ENCODE measurements around the gene ZFPM1. TPM values are rescaled to one million over a fixed set of nuclear protein-coding genes. Genes with fewer than 3 reads are reported as not detected.

The ZFPM1 gene
- total RNA-seq, 1 donor from 2014 or later = 0.52 TPM

DNA sequence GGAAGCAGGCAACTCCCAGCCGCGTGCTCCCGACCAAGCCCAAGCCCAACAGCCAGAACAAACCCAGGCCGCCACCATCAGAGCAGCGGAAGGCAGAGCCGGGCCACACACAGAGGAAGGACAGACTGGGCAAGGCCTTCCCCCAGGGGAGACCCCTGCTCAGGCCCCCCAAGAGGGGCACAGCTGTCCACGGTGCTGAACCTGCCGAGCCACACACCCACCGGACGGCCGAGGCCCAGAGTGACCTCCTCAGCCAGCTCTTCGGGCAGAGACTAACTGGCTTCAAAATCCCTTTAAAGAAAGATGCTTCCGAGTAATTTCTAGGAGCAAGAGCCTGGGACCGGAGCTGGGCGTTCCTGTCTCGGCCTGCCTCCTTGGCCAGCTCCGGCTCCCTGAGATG is 14.1 kb upstream of the ZFPM1 start:
- Histone ChIP-seq H3K27ac (ENCODE audit: low read depth, low read length) (no peak overlapping the region), H3K4me3 (ENCODE audit: low read length in 3 of 3) (no peak overlapping the region), H3K27me3 (ENCODE audit: control insufficient read depth in 3 of 3, insufficient read depth in 3 of 3, low read length in 3 of 3) (peaks cover 0 to 29% (median 19%) of the 10 kb centered on the region in 3 donors), H3K9me3 (ENCODE audit: control insufficient read depth in 3 of 3, low read length in 3 of 3) (no peaks in the 10 kb centered on the region), H3K4me1 (ENCODE audit: control insufficient read depth in 3 of 3, insufficient read depth in 3 of 3, low read length in 3 of 3) (peaks cover 2 to 8% (median 7%) of the 10 kb centered on the region in 3 donors), H3K36me3 (ENCODE audit: control insufficient read depth in 3 of 3, insufficient read depth in 3 of 3, low read length in 3 of 3) (no peaks in the 10 kb centered on the region), H3K9ac (ENCODE audit: low read depth in 1 of 3, low read length in 3 of 3) (no peak overlapping the region)

DNA sequence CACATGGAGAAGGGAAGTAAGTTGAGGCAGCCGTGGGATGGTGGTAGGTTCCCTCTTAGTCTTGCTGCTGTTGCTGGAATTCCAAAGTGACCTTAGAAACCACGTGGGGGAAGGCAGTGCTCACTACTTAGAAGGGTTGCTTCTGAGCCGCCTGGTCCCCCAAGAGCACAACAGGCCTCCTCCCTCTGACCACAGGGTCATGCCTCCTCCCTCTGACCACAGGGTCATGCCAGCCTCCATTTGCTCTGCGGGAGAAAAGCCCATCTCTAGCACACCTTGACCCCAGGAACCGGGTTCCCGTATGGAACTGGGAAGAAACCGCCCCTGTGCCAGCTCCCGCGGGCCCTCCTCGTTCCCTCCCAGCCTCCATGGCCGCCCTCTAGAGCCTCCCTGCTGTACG is 13.4 kb upstream of the ZFPM1 start:
- H3K27ac ChIP-seq (ENCODE audit: low read depth, low read length) = no peak overlapping the region
- H3K9ac ChIP-seq (ENCODE audit: low read depth in 1 of 3, low read length in 3 of 3) = no peak overlapping the region
- peaks cover 2 to 8% (median 7%) of the 10 kb centered on the region in 3 donors for H3K4me1 ChIP-seq (ENCODE audit: control insufficient read depth in 3 of 3, insufficient read depth in 3 of 3, low read length in 3 of 3)
- no peaks in the 10 kb centered on the region for H3K9me3 ChIP-seq (ENCODE audit: control insufficient read depth in 3 of 3, low read length in 3 of 3)
- peaks cover 2 to 32% (median 22%) of the 10 kb centered on the region in 3 donors for H3K27me3 ChIP-seq (ENCODE audit: control insufficient read depth in 3 of 3, insufficient read depth in 3 of 3, low read length in 3 of 3)
- H3K4me3 ChIP-seq (ENCODE audit: low read length in 3 of 3) = no peak overlapping the region
- H3K36me3 ChIP-seq (ENCODE audit: control insufficient read depth in 3 of 3, insufficient read depth in 3 of 3, low read length in 3 of 3) = no peaks in the 10 kb centered on the region

DNA sequence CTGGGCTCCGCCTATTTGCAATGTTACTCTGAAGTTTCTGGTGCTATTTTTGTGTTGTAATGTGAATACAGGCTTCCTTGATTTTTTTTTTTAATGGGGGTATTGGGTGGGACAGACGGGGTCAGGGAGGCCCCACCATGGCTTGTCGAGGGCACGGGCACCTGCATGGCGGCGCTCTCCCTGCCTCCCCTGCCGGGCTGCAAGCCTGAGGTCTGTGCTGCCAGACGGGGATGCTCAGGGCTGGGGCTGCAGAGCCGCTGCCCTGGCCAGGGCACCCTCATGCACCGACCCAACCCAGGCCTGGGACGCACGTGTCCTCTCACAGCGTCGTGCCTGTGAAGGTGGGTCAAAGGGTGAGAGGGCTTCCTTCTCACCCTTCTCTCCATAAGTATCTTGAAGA is 13.0 kb upstream of the ZFPM1 start:
- peaks cover 2 to 8% (median 7%) of the 10 kb centered on the region in 3 donors for H3K4me1 ChIP-seq (ENCODE audit: control insufficient read depth in 3 of 3, insufficient read depth in 3 of 3, low read length in 3 of 3)
- H3K9ac ChIP-seq (ENCODE audit: low read depth in 1 of 3, low read length in 3 of 3) = no peak overlapping the region
- H3K27me3 ChIP-seq (ENCODE audit: control insufficient read depth in 3 of 3, insufficient read depth in 3 of 3, low read length in 3 of 3) = peaks cover 2 to 34% (median 22%) of the 10 kb centered on the region in 3 donors
- no peak overlapping the region for H3K27ac ChIP-seq (ENCODE audit: low read depth, low read length)
- no peak overlapping the region for H3K4me3 ChIP-seq (ENCODE audit: low read length in 3 of 3)
- H3K36me3 ChIP-seq (ENCODE audit: control insufficient read depth in 3 of 3, insufficient read depth in 3 of 3, low read length in 3 of 3) = no peaks in the 10 kb centered on the region
- no peaks in the 10 kb centered on the region for H3K9me3 ChIP-seq (ENCODE audit: control insufficient read depth in 3 of 3, low read length in 3 of 3)

DNA sequence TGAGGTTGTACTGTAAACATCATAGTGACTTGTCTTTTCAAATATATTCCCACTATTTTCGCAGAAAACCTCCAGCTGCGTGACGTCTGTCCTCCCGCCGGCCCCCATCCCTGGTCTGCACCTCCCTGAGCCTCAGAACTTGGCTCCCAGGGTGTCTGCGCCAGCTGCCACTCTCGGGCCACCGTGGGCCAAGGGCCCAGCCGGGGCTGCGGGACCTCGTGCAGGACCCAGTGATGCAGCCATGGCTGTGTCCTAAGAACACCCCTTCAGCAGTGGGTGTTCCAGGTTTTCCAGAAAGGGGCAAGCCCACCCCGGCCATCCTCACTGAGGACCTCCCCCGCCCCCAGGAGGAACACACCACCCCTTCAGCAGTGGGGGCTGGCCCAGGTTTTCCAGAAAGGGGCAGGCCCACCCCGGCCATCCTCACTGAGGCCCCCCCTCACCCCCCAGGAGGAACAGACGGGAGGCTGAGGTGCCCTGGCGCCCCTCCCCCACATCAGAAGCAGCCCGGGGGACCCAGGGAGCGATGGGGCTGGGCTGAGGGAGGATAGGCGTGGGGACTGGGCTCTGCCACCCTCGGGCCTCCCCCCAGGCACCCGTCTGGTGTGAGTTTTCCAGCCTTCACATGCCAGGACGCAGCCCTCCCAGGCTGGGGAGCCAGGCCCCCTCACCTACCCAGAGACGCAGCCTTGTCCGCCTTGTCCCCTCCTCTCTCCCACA is 12.2 kb upstream of the ZFPM1 start:
- Histone ChIP-seq H3K36me3 (ENCODE audit: control insufficient read depth in 3 of 3, insufficient read depth in 3 of 3, low read length in 3 of 3) (no peaks in the 10 kb centered on the region), H3K9ac (ENCODE audit: low read depth in 1 of 3, low read length in 3 of 3) (no peak overlapping the region), H3K4me3 (ENCODE audit: low read length in 3 of 3) (no peak overlapping the region), H3K27me3 (ENCODE audit: control insufficient read depth in 3 of 3, insufficient read depth in 3 of 3, low read length in 3 of 3) (peaks cover 6 to 40% (median 28%) of the 10 kb centered on the region in 3 donors), H3K4me1 (ENCODE audit: control insufficient read depth in 3 of 3, insufficient read depth in 3 of 3, low read length in 3 of 3) (peaks cover 2 to 8% (median 7%) of the 10 kb centered on the region in 3 donors), H3K9me3 (ENCODE audit: control insufficient read depth in 3 of 3, low read length in 3 of 3) (no peaks in the 10 kb centered on the region), H3K27ac (ENCODE audit: low read depth, low read length) (no peak overlapping the region)

DNA sequence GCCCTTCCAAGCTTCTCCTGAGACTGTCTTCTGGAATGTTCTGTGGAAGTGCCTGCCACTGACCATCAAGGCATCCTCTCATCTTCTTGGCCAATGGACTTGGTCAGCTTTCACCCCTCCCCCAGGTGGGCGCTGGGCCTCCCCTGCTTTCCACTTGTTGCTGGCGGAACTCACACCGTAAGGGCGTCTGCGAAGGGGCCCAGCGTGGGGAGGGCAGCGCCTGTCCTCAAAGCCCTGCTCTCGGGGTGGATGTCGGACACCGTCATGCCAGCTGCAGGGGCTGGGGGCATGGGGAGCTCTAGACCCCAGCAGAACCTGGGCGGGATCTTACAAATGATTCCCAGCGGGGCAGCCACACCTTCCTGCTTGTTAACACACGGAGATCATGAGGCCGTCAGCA is 11.6 kb upstream of the ZFPM1 start:
- Histone ChIP-seq H3K4me1 (ENCODE audit: control insufficient read depth in 3 of 3, insufficient read depth in 3 of 3, low read length in 3 of 3) (peaks cover 2 to 8% (median 7%) of the 10 kb centered on the region in 3 donors), H3K4me3 (ENCODE audit: low read length in 3 of 3) (no peak overlapping the region), H3K36me3 (ENCODE audit: control insufficient read depth in 3 of 3, insufficient read depth in 3 of 3, low read length in 3 of 3) (no peaks in the 10 kb centered on the region), H3K27me3 (ENCODE audit: control insufficient read depth in 3 of 3, insufficient read depth in 3 of 3, low read length in 3 of 3) (peaks cover 6 to 40% (median 30%) of the 10 kb centered on the region in 3 donors), H3K27ac (ENCODE audit: low read depth, low read length) (no peak overlapping the region), H3K9ac (ENCODE audit: low read depth in 1 of 3, low read length in 3 of 3) (no peak overlapping the region), H3K9me3 (ENCODE audit: control insufficient read depth in 3 of 3, low read length in 3 of 3) (no peaks in the 10 kb centered on the region)

DNA sequence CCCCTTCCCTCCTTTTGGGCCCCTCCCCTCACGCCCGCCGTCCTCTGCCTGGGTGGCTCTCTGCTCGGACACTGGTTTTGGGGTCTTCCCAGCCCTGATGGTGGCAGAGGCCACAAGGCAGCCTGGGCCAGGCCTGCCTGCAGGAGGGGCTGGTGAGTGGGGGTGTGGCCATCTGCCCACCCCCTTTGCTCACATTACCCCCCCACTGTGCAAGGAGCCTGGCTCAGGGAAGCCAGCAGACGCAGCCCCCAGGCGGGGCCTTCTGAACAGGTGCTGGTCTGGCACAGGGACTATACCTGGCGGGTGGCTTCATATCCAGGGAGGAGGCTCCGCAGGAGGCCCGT is 10.7 kb upstream of the ZFPM1 start:
- no peak overlapping the region for H3K27ac ChIP-seq (ENCODE audit: low read depth, low read length)
- H3K27me3 ChIP-seq (ENCODE audit: control insufficient read depth in 3 of 3, insufficient read depth in 3 of 3, low read length in 3 of 3) = peaks cover 15 to 44% (median 38%) of the 10 kb centered on the region in 3 donors
- H3K9ac ChIP-seq (ENCODE audit: low read depth in 1 of 3, low read length in 3 of 3) = peak overlapping the region in 1 of 3 donors; percentile 45
- peaks cover 2 to 8% (median 7%) of the 10 kb centered on the region in 3 donors for H3K4me1 ChIP-seq (ENCODE audit: control insufficient read depth in 3 of 3, insufficient read depth in 3 of 3, low read length in 3 of 3)
- H3K9me3 ChIP-seq (ENCODE audit: control insufficient read depth in 3 of 3, low read length in 3 of 3) = no peaks in the 10 kb centered on the region
- no peaks in the 10 kb centered on the region for H3K36me3 ChIP-seq (ENCODE audit: control insufficient read depth in 3 of 3, insufficient read depth in 3 of 3, low read length in 3 of 3)
- H3K4me3 ChIP-seq (ENCODE audit: low read length in 3 of 3) = no peak overlapping the region

DNA sequence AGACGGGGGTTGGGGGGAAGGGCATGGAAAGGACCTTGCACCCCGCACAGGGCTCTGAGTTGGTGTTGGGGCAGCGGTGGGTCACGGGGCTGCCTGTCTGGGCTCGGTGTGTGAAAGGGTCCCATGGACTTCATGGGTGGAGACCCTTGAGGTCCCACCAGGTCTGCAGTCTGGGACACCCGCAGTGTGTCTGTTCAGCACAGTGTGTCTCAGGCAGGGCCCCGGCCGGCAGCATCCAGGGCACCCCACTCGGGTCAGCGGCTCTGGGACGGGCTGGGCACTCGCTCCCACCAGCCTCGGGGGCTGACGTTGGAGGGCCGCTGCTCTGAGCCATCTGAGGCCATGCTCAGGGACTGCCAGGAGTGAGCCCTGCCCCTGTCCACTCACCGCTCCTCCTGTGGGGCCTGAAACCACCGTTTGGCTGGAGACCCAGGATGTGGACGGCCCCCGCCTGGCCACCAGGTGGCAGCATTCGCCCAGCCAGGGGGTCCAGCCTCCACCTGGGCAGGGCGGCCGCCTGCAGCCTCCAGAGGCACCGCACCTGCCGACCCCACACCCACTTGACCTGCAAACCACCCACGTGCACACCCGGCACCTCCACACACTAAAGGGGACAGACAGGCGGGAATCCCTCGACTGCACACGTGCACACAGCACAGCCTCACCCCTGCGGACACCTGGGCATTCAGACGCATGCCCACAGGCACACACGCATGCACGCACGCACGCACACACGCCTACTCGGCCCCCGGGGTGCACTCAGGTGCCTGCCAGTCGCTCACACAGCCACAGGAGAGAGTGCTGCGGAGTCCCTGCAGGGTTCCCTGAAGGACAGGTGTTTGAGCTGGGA is 10.1 kb upstream of the ZFPM1 start:
- Histone ChIP-seq H3K9me3 (ENCODE audit: control insufficient read depth in 3 of 3, low read length in 3 of 3) (no peaks in the 10 kb centered on the region), H3K4me3 (ENCODE audit: low read length in 3 of 3) (no peak overlapping the region), H3K36me3 (ENCODE audit: control insufficient read depth in 3 of 3, insufficient read depth in 3 of 3, low read length in 3 of 3) (no peaks in the 10 kb centered on the region), H3K9ac (ENCODE audit: low read depth in 1 of 3, low read length in 3 of 3) (peak overlapping the region in 1 of 3 donors; percentile 45), H3K4me1 (ENCODE audit: control insufficient read depth in 3 of 3, insufficient read depth in 3 of 3, low read length in 3 of 3) (peaks cover 2 to 8% (median 7%) of the 10 kb centered on the region in 3 donors), H3K27me3 (ENCODE audit: control insufficient read depth in 3 of 3, insufficient read depth in 3 of 3, low read length in 3 of 3) (peaks cover 18 to 46% (median 38%) of the 10 kb centered on the region in 3 donors), H3K27ac (ENCODE audit: low read depth, low read length) (no peak overlapping the region)

DNA sequence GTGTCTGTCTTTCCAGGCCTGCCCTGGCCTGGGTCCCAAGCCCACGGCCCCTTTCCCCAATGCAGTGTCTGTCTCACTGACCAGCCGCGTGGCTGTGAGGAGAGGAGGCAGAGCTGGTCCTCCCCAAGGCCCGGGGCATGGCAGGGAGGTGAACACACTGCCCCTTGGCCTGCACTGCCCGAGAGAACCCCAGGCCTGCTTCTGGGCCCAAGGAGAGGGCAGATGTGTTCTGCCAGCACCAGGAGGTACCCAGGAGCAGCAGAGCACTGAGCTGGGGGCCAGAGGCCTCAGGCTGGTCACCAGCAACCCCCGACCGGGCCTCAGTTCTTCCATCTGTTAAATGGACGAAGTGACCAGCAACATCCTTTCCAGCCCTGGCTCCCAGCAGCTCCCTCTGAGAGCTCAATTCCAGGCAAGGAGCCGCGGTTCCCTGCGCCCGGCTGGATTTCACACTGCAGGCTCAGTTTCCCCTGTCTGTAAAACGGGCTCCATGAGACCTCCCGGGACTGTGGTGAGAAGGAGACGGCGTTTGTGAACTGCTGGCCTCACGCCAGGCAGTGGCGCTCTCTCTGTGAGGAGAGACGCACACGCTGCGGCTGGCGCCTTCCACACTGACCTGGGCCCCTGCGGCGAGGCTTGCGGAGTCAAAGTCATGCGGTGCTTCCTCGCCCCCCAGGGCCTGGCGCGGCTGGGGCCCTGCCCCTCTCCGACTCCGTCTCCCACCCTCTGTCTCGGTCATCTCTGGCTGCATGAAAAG is 8.1 kb upstream of the ZFPM1 start:
- Histone ChIP-seq H3K27me3 (ENCODE audit: control insufficient read depth in 3 of 3, insufficient read depth in 3 of 3, low read length in 3 of 3) (peaks cover 25 to 45% (median 41%) of the 10 kb centered on the region in 3 donors), H3K4me1 (ENCODE audit: control insufficient read depth in 3 of 3, insufficient read depth in 3 of 3, low read length in 3 of 3) (peaks cover 2 to 8% (median 7%) of the 10 kb centered on the region in 3 donors), H3K36me3 (ENCODE audit: control insufficient read depth in 3 of 3, insufficient read depth in 3 of 3, low read length in 3 of 3) (no peaks in the 10 kb centered on the region), H3K27ac (ENCODE audit: low read depth, low read length) (no peak overlapping the region), H3K9me3 (ENCODE audit: control insufficient read depth in 3 of 3, low read length in 3 of 3) (no peaks in the 10 kb centered on the region), H3K9ac (ENCODE audit: low read depth in 1 of 3, low read length in 3 of 3) (no peak overlapping the region), H3K4me3 (ENCODE audit: low read length in 3 of 3) (no peak overlapping the region)

DNA sequence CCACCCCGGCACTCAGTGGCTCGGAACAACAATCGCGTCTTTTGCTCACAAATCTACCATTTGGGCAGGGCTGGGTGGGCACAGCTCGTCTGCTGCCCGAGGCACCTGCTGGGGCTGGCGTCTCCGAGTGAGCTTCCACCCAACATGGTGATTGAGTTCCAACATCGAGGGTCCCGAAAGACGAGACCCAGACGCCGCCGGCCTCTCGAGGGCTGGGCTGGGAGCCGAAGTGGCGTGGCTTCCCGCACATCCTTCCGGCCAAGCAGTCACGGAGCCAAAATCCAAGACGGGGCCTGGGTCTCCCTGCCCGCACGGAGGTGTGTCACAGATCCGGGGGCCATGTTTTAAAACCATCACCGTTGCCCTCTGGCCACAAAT is 7.5 kb upstream of the ZFPM1 start:
- Histone ChIP-seq H3K27me3 (ENCODE audit: control insufficient read depth in 3 of 3, insufficient read depth in 3 of 3, low read length in 3 of 3) (peaks cover 25 to 45% (median 41%) of the 10 kb centered on the region in 3 donors), H3K9ac (ENCODE audit: low read depth in 1 of 3, low read length in 3 of 3) (no peak overlapping the region), H3K9me3 (ENCODE audit: control insufficient read depth in 3 of 3, low read length in 3 of 3) (no peaks in the 10 kb centered on the region), H3K4me3 (ENCODE audit: low read length in 3 of 3) (no peak overlapping the region), H3K36me3 (ENCODE audit: control insufficient read depth in 3 of 3, insufficient read depth in 3 of 3, low read length in 3 of 3) (no peaks in the 10 kb centered on the region), H3K27ac (ENCODE audit: low read depth, low read length) (no peak overlapping the region), H3K4me1 (ENCODE audit: control insufficient read depth in 3 of 3, insufficient read depth in 3 of 3, low read length in 3 of 3) (peaks cover 2 to 8% (median 7%) of the 10 kb centered on the region in 3 donors)
